ENCODE results near the gene PLEKHB1. TPM values are rescaled to one million over a fixed set of nuclear protein-coding genes. Genes with fewer than 3 reads are reported as not detected.

The PLEKHB1 gene
- total RNA-seq, 1 experiment from 2014 or later, result 22.9 TPM

- H3K27me3 ChIP-seq (ENCODE audit: insufficient read depth, low read length), result no peaks in the 10 kb centered on the region
- H3K9me3 ChIP-seq (ENCODE audit: control insufficient read depth in 1 of 2, insufficient read depth in 1 of 2, low read depth in 1 of 2, low read length in 2 of 2), result no peaks in the 10 kb centered on the region
- peaks cover 15 to 27% of the 10 kb centered on the region in 2 experiments for H3K4me1 ChIP-seq (ENCODE audit: control insufficient read depth in 1 of 2, insufficient read depth in 2 of 2, low read length in 2 of 2)
- H3K4me3 ChIP-seq (replicated peaks in 1 of 2; ENCODE audit: low read depth in 1 of 2, low read length in 2 of 2), result peak overlapping the region; percentile 48 to 53
- ATAC-seq (peak; percentile 97), DNase-seq (ENCODE audit: low read depth, low spot score) (peak; percentile 86)
- peak overlapping the region; percentile 21; the same call in 1 of the 2 replicates for H3K27ac ChIP-seq (ENCODE audit: low read depth, low read length)
- ChIA-PET RAD21 (ENCODE audit: low non-redundant PET in 1 of 2, low total read pairs in 2 of 2, uncharacterized antibody in 2 of 2, unreplicated experiment in 2 of 2) (interaction anchor here in 1 of 2 experiments (1.8 kb wide), 1 partner anchor 22 kb away, joined by 5 read pairs; no protein-coding TSS in a partner anchor), CTCF (interaction anchor here (0.6 to 1.8 kb wide), 2 partner anchors 14 to 22 kb away, joined by 3 to 12 read pairs; no protein-coding TSS in a partner anchor), POLR2A (interaction anchor here (0.6 to 2.2 kb wide), 2 partner anchors 22 to 49 kb away, joined by 4 to 5 read pairs; no protein-coding TSS in a partner anchor)
- peak overlapping the region; percentile 79 for H3K4me2 ChIP-seq (ENCODE audit: low read length)
- no peaks in the 10 kb centered on the region for H3K36me3 ChIP-seq (ENCODE audit: control insufficient read depth in 1 of 2, insufficient read depth in 2 of 2, low read length in 2 of 2)
- no peaks in the 10 kb centered on the region for H3K9me2 ChIP-seq (ENCODE audit: insufficient read depth)
- TF ChIP-seq SIN3A (IDR thresholded peaks at IDR 0.05; ENCODE audit: low read depth) (no peak), YY1 (IDR thresholded peaks at IDR 0.05; ENCODE audit: extremely low read depth, insufficient replicate concordance, low read depth, low read length) (peak; percentile 60)
- H4K20me1 ChIP-seq (ENCODE audit: insufficient read depth), result no peaks in the 10 kb centered on the region
- intact Hi-C loops (cut with micrococcal nuclease), result no loop called here
- no peaks in the 10 kb centered on the region for H3K79me2 ChIP-seq (ENCODE audit: insufficient read depth, low read length)
- TSS peak; percentile 66 for BruUV-seq (replicated peaks)
- 0 out of 2 replicates have a peak overlapping the region, but pooled peaks have one; percentile 15 for H3K9ac ChIP-seq (ENCODE audit: low read length)
- H2AFZ ChIP-seq (ENCODE audit: low read depth, low read length, poor library complexity, severe bottlenecking), result peak overlapping the region; percentile 94
Measured at GRCh38 chr11:73647459-73648100, 1.2 kb downstream of the PLEKHB1 start.

GRCh38 chr11:73648121-73648520 is 1.7 kb downstream of the PLEKHB1 start:
- Histone ChIP-seq H4K20me1 (ENCODE audit: insufficient read depth) (no peaks in the 10 kb centered on the region), H3K9me2 (ENCODE audit: insufficient read depth) (no peaks in the 10 kb centered on the region), H3K4me1 (ENCODE audit: control insufficient read depth in 1 of 2, insufficient read depth in 2 of 2, low read length in 2 of 2) (peaks cover 20 to 32% of the 10 kb centered on the region in 2 experiments), H3K9me3 (ENCODE audit: control insufficient read depth in 1 of 2, insufficient read depth in 1 of 2, low read depth in 1 of 2, low read length in 2 of 2) (no peaks in the 10 kb centered on the region), H3K27me3 (ENCODE audit: insufficient read depth, low read length) (no peaks in the 10 kb centered on the region), H2AFZ (ENCODE audit: low read depth, low read length, poor library complexity, severe bottlenecking) (no peak overlapping the region), H3K4me2 (ENCODE audit: low read length) (peak overlapping the region; percentile 79), H3K4me3 (replicated peaks in 1 of 2; ENCODE audit: low read depth in 1 of 2, low read length in 2 of 2) (peak overlapping the region; percentile 48 to 53), H3K9ac (ENCODE audit: low read length) (no peak overlapping the region), H3K27ac (ENCODE audit: low read depth, low read length) (no peak overlapping the region), H3K79me2 (ENCODE audit: insufficient read depth, low read length) (no peaks in the 10 kb centered on the region), H3K36me3 (ENCODE audit: control insufficient read depth in 1 of 2, insufficient read depth in 2 of 2, low read length in 2 of 2) (no peaks in the 10 kb centered on the region)
- no TSS peak for BruUV-seq (replicated peaks)
- CTCF ChIA-PET, result interaction anchor here (1.9 kb wide), 1 partner anchor 23 kb away, joined by 4 read pairs; no protein-coding TSS in a partner anchor
- ATAC-seq, result no peak
- intact Hi-C loops (cut with micrococcal nuclease), result no loop called here
- TF ChIP-seq POLR2A (IDR thresholded peaks at IDR 0.05; ENCODE audit: borderline replicate concordance, extremely low read depth, insufficient read depth, insufficient read length) (no peak), CTCF (IDR thresholded peaks at IDR 0.05 in 2 of 3, conservative IDR thresholded peaks at IDR 0.05 in 1 of 3; ENCODE audit: borderline replicate concordance in 1 of 3, insufficient read depth in 1 of 3, low read depth in 2 of 3, low read length in 2 of 3) (no peak)
- RAD21 ChIA-PET (ENCODE audit: low non-redundant PET in 1 of 2, low total read pairs in 2 of 2, uncharacterized antibody in 2 of 2, unreplicated experiment in 2 of 2), result interaction anchor here in 1 of 2 experiments (1.8 kb wide), 1 partner anchor 22 kb away, joined by 5 read pairs; no protein-coding TSS in a partner anchor
- POLR2A ChIA-PET, result interaction anchor here (2.2 kb wide), 1 partner anchor 22 kb away, joined by 5 read pairs; no protein-coding TSS in a partner anchor
- no peak for DNase-seq (ENCODE audit: low read depth, low spot score)

All from HCT116 (cell line).